Measurements from ENCODE around the gene PMPCB.
"Not testable (repeated sequence)": the region's sequence is repeated elsewhere in the genome, so short reads cannot be mapped to it uniquely, and the experiment has no call there.

PMPCB gene

GRCh38 chr7:103296901-103297836 is at the start of gene PMPCB:
PMPCB (plus strand) TSS chr7:103297435; CDS start chr7:103297460, 25 bp downstream.
- peak; percentile 75 for DNase-seq

GRCh38 chr7:103253699-103254506 is 43.3 kb upstream of the PMPCB start:
- DNase-seq = not testable (repeated sequence)

GRCh38 chr7:103264054-103264453 is 33.2 kb upstream of the PMPCB start:
- DNase-seq = not testable (repeated sequence)

DNA sequence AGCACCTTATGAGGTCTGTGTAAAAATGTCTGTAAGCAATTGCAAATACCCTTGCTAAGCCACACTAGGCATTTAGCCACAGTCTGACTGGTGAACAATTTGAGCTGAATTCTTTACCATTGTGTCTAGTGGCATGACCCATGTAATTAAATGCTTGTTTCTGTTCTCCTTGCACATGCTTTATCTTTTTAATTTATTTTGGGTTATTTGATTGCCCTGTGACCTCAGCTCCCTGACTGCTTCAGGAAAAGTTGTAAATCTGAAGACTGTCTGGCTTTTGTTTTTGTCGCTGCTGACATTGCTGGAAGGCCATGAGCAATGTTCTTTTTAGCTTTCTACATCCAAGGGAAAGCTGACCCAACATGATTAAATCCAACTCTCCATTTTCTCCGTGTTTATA is 31.0 kb upstream of the PMPCB start:
- not testable (repeated sequence) for DNase-seq

GRCh38 chr7:103273374-103273773 is 23.9 kb upstream of the PMPCB start:
- DNase-seq = not testable (repeated sequence)

- DNase-seq = not testable (repeated sequence)
These were observed 22.4 kb upstream of the PMPCB start for GRCh38 chr7:103274867-103275266.

DNA sequence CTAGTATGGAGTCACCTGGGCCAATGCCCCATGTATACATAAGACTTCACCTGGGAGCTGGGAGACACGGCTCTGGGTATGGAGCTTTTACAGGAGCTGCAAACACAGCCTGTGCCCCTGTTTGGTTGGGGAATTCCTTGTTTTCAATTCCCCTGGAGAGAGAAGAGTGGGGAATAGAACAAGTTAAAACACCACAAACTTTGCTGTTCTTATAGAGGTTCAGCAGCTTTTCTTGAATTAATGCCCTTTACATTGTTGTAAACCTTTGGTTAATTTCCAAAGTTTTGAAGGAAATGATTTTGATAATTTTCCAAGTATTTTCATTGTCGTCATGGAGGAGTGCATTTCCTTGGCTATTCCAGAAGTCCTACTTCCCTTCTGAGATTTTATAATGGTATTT is 19.0 kb upstream of the PMPCB start:
- not testable (repeated sequence) for DNase-seq

DNA sequence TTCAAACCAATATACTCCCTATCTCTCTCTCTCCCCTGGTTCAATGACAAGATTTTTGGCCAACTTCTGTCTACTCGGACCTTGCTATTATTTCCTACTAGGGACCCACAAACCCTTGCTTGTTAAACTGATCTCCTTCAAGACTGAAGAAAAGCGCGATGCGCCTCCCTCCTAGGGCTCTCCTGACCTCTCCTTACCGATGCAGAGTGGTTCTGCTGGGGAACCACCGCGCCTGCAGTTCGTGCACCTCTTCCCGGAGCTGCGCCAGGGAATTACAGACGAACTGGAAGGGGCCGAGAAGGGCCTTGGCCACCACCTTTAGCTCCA is 17.6 kb upstream of the PMPCB start:
- not testable (repeated sequence) for DNase-seq

DNA sequence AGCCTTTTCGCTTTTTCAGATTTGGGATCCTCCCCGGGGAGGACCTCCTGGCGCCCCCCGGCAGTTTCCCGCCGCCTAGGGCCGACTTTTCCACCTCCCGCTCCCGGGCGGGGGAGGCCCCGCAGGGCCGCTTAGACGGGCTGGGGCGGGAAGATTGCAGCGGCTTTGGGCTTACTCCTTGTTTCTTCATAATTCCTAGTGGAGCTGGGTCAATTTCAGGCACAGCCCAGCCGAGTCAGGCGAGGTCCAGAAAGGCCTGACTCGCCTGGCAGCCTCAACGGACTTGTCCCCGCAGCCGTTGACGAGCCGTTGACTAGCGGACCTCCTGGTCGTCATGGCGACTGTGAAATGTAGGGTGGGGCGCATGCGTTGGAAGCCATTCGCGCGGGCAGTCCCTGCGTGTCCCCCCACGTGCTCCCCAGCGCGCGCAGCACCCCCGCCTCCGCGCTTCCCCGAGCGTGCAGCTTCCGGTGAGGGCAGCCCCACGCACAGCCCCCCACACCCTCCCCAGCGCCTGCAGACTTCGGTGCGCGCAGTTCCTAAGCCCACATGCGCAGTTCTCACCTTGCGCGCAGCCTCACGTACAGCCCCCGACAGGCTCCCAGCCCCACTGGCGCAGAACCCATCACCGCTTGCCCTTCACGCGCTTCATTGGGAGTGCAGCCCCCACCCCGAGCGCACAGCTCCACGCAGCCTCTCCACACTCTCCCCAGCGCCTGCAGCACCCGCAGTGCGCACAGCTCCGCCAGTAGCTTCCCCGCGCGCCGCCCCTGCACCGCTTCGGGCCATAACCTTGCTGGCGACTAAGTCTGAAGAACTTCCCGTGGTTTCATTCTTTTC is 17.1 kb upstream of the PMPCB start:
- DNase-seq = not testable (repeated sequence)

GRCh38 chr7:103280803-103281155 is 16.5 kb upstream of the PMPCB start:
- not testable (repeated sequence) for DNase-seq

- DNase-seq = not testable (repeated sequence)
These were observed 14.3 kb upstream of the PMPCB start for GRCh38 chr7:103282802-103283427.

GRCh38 chr7:103292122-103292521 is 5.1 kb upstream of the PMPCB start:
- no peak for DNase-seq

DNA sequence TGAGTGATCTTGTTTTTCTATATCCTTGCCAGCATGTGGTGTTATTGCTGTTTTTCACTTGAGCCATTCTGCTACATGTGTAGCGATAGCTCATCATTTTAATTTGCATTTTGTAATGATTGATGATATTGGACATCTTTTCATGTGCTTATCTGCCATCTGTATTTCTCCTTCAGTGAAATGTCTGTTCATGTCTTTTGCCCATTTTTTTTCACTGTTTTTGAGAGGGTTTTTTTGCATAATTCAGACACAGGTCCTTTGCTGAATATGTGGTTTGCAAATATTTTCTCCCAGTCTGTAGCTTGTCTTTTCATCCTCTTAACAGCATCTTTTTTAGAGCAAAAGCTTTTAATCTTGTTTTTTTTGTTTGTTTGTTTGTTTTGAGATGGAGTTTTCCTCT is 3.7 kb upstream of the PMPCB start:
- DNase-seq = no peak

- DNase-seq = no peak
These were observed 573 bp downstream of the PMPCB start for GRCh38 chr7:103297837-103298179.

GRCh38 chr7:103299660-103300059 is 2.4 kb downstream of the PMPCB start:
- no peak for DNase-seq

DNA sequence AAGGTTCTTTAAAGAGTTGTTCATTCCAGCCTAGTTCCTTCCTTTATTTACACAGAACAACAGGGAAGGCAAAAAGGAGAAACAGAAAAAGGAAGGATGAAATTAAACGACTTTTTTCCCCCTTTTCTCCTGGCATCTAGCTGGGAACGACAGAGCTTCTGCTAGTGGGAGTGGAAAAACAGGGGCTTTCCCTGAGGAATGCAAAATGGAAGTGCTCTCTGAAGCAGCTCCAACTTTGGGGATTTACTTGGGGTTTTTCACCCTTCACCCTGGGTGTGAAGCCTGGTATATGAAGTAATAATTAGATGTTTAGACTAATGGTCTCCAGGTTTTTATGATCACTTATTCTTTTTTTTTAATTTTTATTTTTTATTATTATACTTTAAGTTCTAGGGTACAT is 4.2 kb downstream of the PMPCB start:
- DNase-seq = no peak

DNA sequence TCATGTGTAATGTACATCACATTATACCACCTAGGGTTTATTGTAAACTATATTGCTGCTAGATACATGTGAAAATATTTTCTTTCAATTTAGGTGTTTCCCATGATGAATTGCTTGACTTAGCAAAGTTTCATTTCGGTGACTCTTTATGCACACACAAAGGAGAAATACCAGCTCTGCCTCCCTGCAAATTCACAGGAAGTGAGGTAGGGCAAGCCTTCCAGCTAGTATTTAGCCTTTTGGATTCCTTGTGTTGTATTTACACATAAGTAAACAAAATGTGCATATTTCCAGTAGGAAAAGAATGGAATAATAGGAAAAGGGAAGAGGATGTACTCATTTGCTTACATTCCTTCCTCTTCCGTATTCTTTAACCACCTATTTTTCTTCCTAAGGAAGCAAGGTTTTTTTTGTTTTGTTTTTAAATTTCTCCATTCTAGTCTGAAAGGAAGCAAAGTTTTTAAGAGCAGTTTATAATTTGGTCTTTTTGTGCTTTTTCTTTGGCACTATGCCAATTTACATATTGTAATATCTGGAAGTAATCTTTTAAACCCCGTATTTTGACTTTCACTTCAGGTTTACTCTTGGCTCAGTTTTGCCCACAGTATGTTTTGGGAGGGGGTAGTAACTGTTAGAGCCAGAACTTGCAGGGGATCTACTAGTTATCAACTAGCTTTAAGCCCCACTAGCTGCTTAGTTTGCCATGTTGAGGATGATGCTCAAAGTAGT is 10.4 kb downstream of the PMPCB start:
- DNase-seq = no peak

GRCh38 chr7:103314852-103315251 is 17.6 kb downstream of the PMPCB start:
- DNase-seq = no peak

GRCh38 chr7:103316380-103316941 is 19.2 kb downstream of the PMPCB start:
- no peak for DNase-seq

DNA sequence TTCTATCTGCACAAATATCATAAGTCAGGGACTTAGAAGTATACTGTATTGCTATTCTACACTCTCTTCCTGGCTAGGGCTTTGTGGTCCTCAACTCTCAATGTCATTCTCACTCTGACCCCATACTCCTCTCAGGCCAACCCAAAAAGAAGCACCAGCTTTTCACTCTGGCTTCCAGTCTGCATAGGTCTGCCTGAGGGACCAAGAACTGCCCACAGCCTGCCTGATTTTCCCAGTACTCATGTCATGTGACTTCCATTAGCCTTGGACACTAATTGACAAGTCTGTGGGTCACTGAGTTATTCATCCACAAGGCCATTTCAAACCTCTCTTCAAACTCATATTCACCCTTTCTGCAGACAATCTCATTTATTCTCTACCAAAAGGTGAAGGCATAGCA is 19.8 kb downstream of the PMPCB start:
- no peak for DNase-seq

GRCh38 chr7:103325744-103326143 is 28.5 kb downstream of the PMPCB start:
- DNase-seq = no peak

GRCh38 chr7:103336761-103337160 is 39.5 kb downstream of the PMPCB start:
- no peak for DNase-seq

Measured in NCI-H510A (cell line).